HL-60 (cell line): Measurements from ENCODE around the gene NUDT12.

ENCODE experiments used
- DNase-seq, 2 experiments: peaks; one replicate each; pipeline ENCODE4 v3.0.0-alpha.2; 2010 to 2020; ENCODE audit warnings: low read depth in 1 of 2, low spot score in 1 of 2
- H3K27ac ChIP-seq: fragments of 250-450 bp; sonication (Bioruptor Pico); replicated peaks from 2 replicates; pipeline ENCODE4 v1.5.1; 2020; ENCODE audit warnings: mild to moderate bottlenecking, moderate library complexity
- H3K27me3 ChIP-seq: fragments of 250-450 bp; sonication (Bioruptor Pico); 2 replicates; pipeline ENCODE4 v1.5.1; 2021; ENCODE audit warnings: mild to moderate bottlenecking, moderate library complexity; ENCODE audit not compliant: insufficient read depth, poor library complexity, severe bottlenecking
- H3K4me3 ChIP-seq: replicated peaks from 2 replicates; pipeline ENCODE4 v1.5.1; 2011; ENCODE audit warnings: mild to moderate bottlenecking, control low read depth, low read length; ENCODE audit not compliant: insufficient read depth
- GABPA ChIP-seq: IDR thresholded peaks from 2 replicates; pipeline ENCODE4 v1.6.1; 2012; ENCODE audit warnings: low read depth
- POLR2AphosphoS5 ChIP-seq: IDR thresholded peaks from 2 replicates; pipeline ENCODE4 v1.6.1; 2012; ENCODE audit warnings: low read depth
- SPI1 ChIP-seq: IDR thresholded peaks from 2 replicates; pipeline ENCODE4 v1.6.1; 2012; ENCODE audit warnings: low read depth, mild to moderate bottlenecking, borderline replicate concordance
- TF ChIP-seq, protein P1 (sequence below): IDR thresholded peaks from one replicate; pipeline ENCODE4 v1.5.1; 2011; ENCODE audit warnings: low read length, control low read depth, inconsistent platforms; ENCODE audit not compliant: insufficient read depth
- TF ChIP-seq, protein P2 (sequence below): IDR thresholded peaks from 2 replicates; pipeline ENCODE4 v1.6.1; 2012; ENCODE audit warnings: low read depth; ENCODE audit not compliant: insufficient replicate concordance

NUDT12 gene

DNA sequence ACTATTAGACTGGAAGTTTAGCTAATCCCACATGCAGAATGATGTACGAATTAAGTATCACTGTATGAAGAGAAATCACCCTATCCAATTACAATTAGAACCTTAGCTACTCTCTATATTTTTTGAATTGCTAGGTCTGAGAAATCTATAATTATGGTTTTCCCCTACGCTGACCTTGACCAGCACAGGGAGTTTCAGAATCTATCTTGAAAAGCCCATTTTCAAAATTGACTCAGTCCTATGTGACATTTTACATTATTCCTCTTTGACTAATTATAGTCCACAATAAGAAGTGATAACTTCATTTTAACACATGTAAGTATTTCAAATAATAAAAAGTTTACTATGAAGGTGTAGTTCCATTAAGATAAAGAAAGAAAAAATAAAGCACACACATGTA is 21.5 kb downstream of the NUDT12 start:
- TF ChIP-seq POLR2AphosphoS5 (no peak), GABPA (no peak), SPI1 (no peak)
- TF ChIP-seq, protein P1, sequence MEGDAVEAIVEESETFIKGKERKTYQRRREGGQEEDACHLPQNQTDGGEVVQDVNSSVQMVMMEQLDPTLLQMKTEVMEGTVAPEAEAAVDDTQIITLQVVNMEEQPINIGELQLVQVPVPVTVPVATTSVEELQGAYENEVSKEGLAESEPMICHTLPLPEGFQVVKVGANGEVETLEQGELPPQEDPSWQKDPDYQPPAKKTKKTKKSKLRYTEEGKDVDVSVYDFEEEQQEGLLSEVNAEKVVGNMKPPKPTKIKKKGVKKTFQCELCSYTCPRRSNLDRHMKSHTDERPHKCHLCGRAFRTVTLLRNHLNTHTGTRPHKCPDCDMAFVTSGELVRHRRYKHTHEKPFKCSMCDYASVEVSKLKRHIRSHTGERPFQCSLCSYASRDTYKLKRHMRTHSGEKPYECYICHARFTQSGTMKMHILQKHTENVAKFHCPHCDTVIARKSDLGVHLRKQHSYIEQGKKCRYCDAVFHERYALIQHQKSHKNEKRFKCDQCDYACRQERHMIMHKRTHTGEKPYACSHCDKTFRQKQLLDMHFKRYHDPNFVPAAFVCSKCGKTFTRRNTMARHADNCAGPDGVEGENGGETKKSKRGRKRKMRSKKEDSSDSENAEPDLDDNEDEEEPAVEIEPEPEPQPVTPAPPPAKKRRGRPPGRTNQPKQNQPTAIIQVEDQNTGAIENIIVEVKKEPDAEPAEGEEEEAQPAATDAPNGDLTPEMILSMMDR = no peak
- TF ChIP-seq, protein P2, sequence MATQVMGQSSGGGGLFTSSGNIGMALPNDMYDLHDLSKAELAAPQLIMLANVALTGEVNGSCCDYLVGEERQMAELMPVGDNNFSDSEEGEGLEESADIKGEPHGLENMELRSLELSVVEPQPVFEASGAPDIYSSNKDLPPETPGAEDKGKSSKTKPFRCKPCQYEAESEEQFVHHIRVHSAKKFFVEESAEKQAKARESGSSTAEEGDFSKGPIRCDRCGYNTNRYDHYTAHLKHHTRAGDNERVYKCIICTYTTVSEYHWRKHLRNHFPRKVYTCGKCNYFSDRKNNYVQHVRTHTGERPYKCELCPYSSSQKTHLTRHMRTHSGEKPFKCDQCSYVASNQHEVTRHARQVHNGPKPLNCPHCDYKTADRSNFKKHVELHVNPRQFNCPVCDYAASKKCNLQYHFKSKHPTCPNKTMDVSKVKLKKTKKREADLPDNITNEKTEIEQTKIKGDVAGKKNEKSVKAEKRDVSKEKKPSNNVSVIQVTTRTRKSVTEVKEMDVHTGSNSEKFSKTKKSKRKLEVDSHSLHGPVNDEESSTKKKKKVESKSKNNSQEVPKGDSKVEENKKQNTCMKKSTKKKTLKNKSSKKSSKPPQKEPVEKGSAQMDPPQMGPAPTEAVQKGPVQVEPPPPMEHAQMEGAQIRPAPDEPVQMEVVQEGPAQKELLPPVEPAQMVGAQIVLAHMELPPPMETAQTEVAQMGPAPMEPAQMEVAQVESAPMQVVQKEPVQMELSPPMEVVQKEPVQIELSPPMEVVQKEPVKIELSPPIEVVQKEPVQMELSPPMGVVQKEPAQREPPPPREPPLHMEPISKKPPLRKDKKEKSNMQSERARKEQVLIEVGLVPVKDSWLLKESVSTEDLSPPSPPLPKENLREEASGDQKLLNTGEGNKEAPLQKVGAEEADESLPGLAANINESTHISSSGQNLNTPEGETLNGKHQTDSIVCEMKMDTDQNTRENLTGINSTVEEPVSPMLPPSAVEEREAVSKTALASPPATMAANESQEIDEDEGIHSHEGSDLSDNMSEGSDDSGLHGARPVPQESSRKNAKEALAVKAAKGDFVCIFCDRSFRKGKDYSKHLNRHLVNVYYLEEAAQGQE = no peak
- H3K27ac ChIP-seq = no peak overlapping the region
- DNase-seq = no peak
- no peak overlapping the region for H3K4me3 ChIP-seq
- no peaks in the 10 kb centered on the region for H3K27me3 ChIP-seq

DNA sequence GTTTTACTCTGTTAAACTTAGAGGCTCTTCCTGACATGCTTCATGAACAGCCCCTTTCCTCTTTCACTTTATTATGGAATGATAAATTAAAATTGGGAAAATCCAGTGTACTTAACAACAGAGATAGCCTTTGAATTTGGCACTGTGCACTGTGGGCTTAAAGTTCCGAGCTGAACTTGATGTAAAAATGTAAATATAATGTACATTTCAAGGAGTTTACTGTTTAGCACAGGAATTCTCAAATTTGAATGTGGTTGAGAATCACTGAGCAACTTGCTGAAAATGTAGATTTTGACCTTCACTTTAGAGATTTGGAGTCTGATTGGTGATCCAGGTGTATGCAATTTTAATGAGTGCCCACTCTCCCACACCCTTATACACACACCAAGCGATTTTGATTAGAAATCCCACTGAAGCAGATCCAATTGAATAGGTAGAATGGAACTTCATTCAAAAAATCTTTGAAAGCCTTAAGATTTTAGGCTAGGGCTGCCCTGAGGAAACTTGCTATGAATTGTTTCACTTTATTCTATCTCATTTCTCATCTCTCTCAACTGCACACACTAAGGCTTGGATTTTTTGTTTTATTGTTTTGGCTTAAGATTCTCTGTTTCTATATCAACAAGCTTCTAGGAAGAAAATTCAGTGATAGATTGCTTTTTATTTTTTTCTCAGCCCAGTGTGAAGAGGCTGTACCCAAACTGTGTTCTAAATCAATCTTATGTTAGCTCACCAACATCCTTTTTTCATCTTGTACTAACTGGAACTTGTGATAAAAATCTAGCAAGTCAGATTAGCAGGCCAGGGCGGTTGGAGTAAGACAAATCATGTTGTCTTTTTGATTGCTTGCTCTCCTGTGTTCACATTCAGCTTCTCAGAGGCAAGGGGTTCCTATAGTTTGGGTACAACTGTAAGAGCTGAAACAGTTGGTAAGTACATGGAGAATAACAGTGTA is 22.9 kb downstream of the NUDT12 start:
- DNase-seq = no peak
- TF ChIP-seq, protein P2 = no peak
- TF ChIP-seq GABPA (no peak), SPI1 (no peak), POLR2AphosphoS5 (no peak)
- TF ChIP-seq, protein P1 = no peak
- no peak overlapping the region for H3K27ac ChIP-seq
- H3K4me3 ChIP-seq = no peak overlapping the region
- no peaks in the 10 kb centered on the region for H3K27me3 ChIP-seq

DNA sequence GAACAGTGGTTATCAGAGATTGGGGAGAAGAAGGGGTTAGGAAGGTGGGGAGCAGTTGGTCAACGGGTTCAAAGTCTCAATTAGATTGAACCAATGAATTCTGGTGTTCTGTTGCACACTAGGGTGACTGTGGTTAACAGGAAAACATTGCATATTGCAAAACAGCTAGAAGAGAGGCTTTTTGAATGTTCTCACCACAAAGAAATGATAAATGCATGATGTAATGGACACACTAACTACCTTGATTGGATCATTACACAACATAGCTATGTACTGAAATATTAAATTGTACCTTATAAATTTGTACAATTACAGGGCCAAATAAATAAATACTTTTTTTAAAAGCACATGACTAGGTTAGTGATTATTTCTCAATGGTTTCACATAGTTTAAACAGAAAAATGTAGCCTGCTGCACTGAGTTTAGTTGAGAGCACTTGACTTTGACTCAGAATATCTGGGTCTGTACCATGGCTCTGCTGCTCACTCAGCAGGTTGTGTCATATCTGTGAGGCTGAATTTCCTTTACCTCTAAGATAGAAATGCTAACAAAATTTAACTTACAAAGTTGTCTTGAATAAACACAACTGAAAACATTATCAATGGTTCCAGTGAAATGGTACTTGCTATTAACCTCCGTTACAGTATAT is 30.4 kb downstream of the NUDT12 start:
- no peak for DNase-seq
- H3K27me3 ChIP-seq = no peaks in the 10 kb centered on the region
- no peak overlapping the region for H3K27ac ChIP-seq
- TF ChIP-seq, protein P2 = no peak
- TF ChIP-seq SPI1 (no peak), POLR2AphosphoS5 (no peak), GABPA (no peak)
- TF ChIP-seq, protein P1 = no peak
- H3K4me3 ChIP-seq = no peak overlapping the region
